ENCODE data around the gene PTPRN2. TPM values are rescaled to one million over a fixed set of nuclear protein-coding genes. Genes with fewer than 3 reads are reported as not detected.

The PTPRN2 gene
- total and polyA plus RNA-seq, 4 donors = 18.1 to 69.9 (median 50.4) TPM

DNA sequence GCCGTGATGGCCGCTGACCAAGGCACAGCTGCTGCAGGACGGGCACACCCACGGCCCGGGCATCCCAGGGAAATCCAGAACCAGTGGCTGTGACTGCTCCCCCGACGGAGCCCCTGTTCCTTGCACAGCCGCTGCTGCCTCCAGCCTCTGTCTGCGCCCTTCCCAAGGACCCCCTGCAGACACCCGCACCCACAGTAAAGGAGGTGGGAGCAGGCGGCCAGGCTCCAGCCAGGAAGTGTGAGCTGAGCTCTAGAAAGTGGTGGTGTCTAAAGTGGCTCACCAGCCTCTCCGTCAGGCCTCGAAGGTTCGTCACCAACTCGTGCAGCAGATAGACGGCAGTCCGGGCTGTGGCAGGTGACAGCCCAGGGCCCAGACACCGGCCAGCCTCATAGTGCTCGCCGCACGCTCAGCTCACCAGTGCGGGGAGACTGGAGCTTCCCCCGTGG lies 944.1 kb downstream of the PTPRN2 start:
- H3K27me3 ChIP-seq (ENCODE audit: control insufficient read depth, insufficient read depth, low read length) = no peaks in the 10 kb centered on the region
- 91% methylated on average over 23 of the region's 23 CpGs for WGBS (ENCODE audit: insufficient coverage)
- H3K4me1 ChIP-seq (ENCODE audit: control insufficient read depth, insufficient read depth, low read length) = no peaks in the 10 kb centered on the region
- H3K4me3 ChIP-seq (ENCODE audit: low read depth, low read length) = no peak overlapping the region
- H3K27ac ChIP-seq (ENCODE audit: low read depth, low read length) = no peak overlapping the region
- H3K36me3 ChIP-seq (ENCODE audit: control insufficient read depth, insufficient read depth, low read length) = peaks cover 31% of the 10 kb centered on the region
- H3K9me3 ChIP-seq (ENCODE audit: control insufficient read depth, insufficient read depth, low read length) = no peaks in the 10 kb centered on the region
- no peak for DNase-seq (ENCODE audit: low read depth in 4 of 6, low spot score in 6 of 6)

DNA sequence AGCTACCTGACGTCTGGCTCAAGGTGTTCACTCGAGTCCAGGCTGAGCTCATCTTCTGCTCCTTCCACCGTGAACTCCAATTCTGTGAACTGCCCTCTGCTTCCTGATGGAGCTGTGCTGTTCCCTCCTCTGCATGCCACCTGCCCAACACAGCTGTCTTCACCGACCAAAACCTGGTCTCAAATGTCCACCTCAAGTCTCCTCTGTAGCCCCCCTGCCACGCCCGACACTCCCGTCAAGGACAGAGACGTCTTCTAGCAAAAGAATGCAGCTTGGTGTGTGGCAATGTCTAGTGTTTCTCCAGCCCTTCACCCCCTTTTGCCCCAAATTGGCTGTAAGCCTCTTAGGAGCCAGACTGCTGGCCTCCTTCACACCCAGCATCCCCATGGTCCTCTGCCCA lies 945.8 kb downstream of the PTPRN2 start:
- 92% methylated on average over 7 of the region's 8 CpGs for WGBS (ENCODE audit: insufficient coverage)
- peaks cover 6% of the 10 kb centered on the region for H3K4me1 ChIP-seq (ENCODE audit: control insufficient read depth, insufficient read depth, low read length)

DNA sequence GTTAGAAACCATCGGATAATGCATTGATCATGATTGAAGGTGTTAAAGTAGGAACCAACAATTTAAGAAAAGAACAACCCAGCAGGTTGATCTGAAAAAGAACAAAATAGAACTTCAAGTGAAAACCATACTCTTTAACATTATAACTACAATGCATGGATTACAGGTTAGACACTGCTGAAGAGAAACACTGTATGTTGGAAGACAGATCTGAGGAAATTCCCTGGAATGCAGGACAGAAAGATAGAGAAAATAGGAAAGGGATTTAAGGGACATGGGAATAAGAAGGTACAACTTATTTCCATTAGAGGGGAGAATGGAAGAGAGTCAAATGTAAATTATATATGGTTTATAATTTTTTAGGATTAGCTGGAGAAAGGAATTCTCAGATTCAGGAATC lies 947.5 kb downstream of the PTPRN2 start:
- Histone ChIP-seq H3K4me1 (ENCODE audit: control insufficient read depth, insufficient read depth, low read length) (peaks cover 6% of the 10 kb centered on the region), H3K4me3 (ENCODE audit: low read depth, low read length) (no peak overlapping the region), H3K36me3 (ENCODE audit: control insufficient read depth, insufficient read depth, low read length) (peaks cover 19% of the 10 kb centered on the region), H3K27me3 (ENCODE audit: control insufficient read depth, insufficient read depth, low read length) (no peaks in the 10 kb centered on the region), H3K9me3 (ENCODE audit: control insufficient read depth, insufficient read depth, low read length) (no peaks in the 10 kb centered on the region), H3K27ac (ENCODE audit: low read depth, low read length) (no peak overlapping the region)
- DNase-seq (ENCODE audit: low read depth in 4 of 6, low spot score in 6 of 6) = no peak
- WGBS (ENCODE audit: insufficient coverage) = no CpG with 5 or more reads among the region's 1 CpG

More for the DNA sequence above, 945.8 kb downstream of the PTPRN2 start:
- H3K9me3 ChIP-seq (ENCODE audit: control insufficient read depth, insufficient read depth, low read length) = no peaks in the 10 kb centered on the region
- no peak overlapping the region for H3K4me3 ChIP-seq (ENCODE audit: low read depth, low read length)
- no peak overlapping the region for H3K27ac ChIP-seq (ENCODE audit: low read depth, low read length)
- H3K36me3 ChIP-seq (ENCODE audit: control insufficient read depth, insufficient read depth, low read length) = peaks cover 32% of the 10 kb centered on the region
- no peak for DNase-seq (ENCODE audit: low read depth in 4 of 6, low spot score in 6 of 6)
- no peaks in the 10 kb centered on the region for H3K27me3 ChIP-seq (ENCODE audit: control insufficient read depth, insufficient read depth, low read length)

DNA sequence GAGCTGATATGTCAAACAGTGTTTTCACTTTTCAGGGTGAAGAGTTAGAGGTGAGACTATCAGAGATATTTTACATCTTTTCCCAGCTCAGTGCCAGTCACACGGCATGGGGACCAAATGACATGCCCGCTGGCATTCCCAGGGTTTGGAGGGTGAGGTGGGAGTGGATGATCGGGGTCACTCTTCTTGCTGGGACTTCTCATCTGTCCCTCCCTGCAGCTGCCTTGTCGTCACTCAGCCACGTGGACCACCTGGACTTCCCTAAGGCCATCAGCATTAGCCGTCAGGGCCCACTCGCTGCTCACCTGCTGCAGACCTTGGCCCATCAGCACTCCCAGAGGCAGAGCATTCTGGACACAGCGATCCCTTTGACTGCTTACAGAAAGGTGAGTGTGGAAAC lies 949.1 kb downstream of the PTPRN2 start:
- DNase-seq (ENCODE audit: low read depth in 4 of 6, low spot score in 6 of 6) = no peak
- Histone ChIP-seq H3K27ac (ENCODE audit: low read depth, low read length) (no peak overlapping the region), H3K4me3 (ENCODE audit: low read depth, low read length) (no peak overlapping the region), H3K27me3 (ENCODE audit: control insufficient read depth, insufficient read depth, low read length) (no peaks in the 10 kb centered on the region), H3K36me3 (ENCODE audit: control insufficient read depth, insufficient read depth, low read length) (peaks cover 12% of the 10 kb centered on the region), H3K9me3 (ENCODE audit: control insufficient read depth, insufficient read depth, low read length) (no peaks in the 10 kb centered on the region), H3K4me1 (ENCODE audit: control insufficient read depth, insufficient read depth, low read length) (peaks cover 6% of the 10 kb centered on the region)
- 96% methylated on average over 7 of the region's 8 CpGs for WGBS (ENCODE audit: insufficient coverage)

DNA sequence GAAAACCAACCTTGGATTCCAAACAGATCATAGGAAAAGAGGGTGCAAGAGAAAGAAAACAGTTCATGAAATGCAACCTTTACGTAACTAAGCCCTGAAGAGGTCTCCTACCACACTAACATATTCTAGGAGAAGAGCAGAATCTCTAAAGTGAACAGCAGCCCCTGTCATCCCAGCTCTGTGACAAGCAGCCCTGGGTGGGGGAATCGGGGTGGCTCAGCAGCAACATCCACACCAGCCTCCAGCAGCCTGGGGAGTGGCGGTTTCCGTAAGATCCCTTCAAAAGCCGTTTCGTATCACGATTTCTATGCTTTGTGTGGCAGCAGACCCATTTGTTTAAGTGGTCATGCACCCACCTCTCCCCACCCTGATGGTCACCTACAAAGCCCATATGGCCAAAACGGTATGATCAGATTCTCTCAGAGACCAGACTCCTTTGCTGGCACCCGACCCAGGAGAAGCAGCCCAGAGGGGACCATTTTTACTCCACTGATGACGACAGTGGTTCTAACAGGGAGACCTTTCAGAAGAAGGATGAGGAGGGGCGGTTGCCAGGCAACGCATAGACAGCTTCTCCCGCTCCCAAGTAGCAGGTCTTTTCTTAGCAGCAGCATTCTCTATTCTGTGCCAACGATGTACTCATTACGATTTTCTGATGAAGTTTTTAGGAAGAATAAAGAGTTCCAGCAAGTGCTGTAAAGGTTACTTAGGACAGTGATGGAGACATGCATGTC lies 950.2 kb downstream of the PTPRN2 start:
- Histone ChIP-seq H3K4me3 (ENCODE audit: low read depth, low read length) (no peak overlapping the region), H3K4me1 (ENCODE audit: control insufficient read depth, insufficient read depth, low read length) (peaks cover 6% of the 10 kb centered on the region), H3K36me3 (ENCODE audit: control insufficient read depth, insufficient read depth, low read length) (peaks cover 10% of the 10 kb centered on the region), H3K27me3 (ENCODE audit: control insufficient read depth, insufficient read depth, low read length) (no peaks in the 10 kb centered on the region), H3K9me3 (ENCODE audit: control insufficient read depth, insufficient read depth, low read length) (no peaks in the 10 kb centered on the region), H3K27ac (ENCODE audit: low read depth, low read length) (no peak overlapping the region)
- peak; percentile 22 to 94 (median 63) for DNase-seq (ENCODE audit: low read depth in 4 of 6, low spot score in 6 of 6)
- WGBS (ENCODE audit: insufficient coverage) = 22% methylated on average over 10 of the region's 15 CpGs

DNA sequence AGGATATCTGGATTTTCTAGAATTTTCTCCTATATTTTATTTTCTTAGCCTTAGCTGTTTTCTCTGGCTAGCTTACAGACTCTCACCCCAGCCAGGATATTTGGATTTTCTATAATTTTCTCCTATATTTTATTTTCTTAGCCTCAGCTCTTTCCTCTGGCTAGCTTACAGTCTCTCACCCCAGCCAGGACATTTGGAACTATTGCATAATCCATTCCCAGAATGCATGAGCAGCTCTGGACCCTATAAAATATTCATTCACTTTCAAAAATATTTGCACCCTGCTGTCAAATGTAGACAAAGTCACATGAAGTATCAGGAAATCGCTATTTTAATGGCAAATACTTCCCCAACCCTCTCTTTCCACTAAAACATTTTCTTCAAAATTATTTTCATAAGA lies 952.0 kb downstream of the PTPRN2 start:
- no peak overlapping the region for H3K27ac ChIP-seq (ENCODE audit: low read depth, low read length)
- H3K4me3 ChIP-seq (ENCODE audit: low read depth, low read length) = no peak overlapping the region
- 100% methylated on average over 1 of the region's 1 CpG for WGBS (ENCODE audit: insufficient coverage)

DNA sequence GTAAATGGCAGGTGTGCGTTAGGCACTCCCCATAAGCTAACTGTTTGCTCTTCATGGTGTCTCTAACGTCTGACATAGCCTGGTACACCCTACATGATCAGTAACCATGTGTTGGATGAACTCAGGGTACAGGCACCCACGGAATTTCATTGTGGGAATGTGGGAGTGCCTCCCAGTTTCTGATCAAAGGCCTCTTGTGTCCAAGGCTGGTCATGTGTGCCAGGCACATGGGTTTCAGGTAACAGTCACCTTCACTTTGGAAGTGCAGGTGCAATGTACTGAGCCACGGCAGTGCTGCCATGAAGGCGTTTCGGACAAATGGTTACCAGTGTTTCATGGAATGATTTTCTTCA lies 952.5 kb downstream of the PTPRN2 start:
- H3K27me3 ChIP-seq (ENCODE audit: control insufficient read depth, insufficient read depth, low read length) = no peaks in the 10 kb centered on the region
- peaks cover 8% of the 10 kb centered on the region for H3K36me3 ChIP-seq (ENCODE audit: control insufficient read depth, insufficient read depth, low read length)
- 100% methylated on average over 1 of the region's 6 CpGs for WGBS (ENCODE audit: insufficient coverage)
- H3K4me3 ChIP-seq (ENCODE audit: low read depth, low read length) = no peak overlapping the region
- no peak overlapping the region for H3K27ac ChIP-seq (ENCODE audit: low read depth, low read length)
- H3K9me3 ChIP-seq (ENCODE audit: control insufficient read depth, insufficient read depth, low read length) = no peaks in the 10 kb centered on the region
- peaks cover 6% of the 10 kb centered on the region for H3K4me1 ChIP-seq (ENCODE audit: control insufficient read depth, insufficient read depth, low read length)
- no peak for DNase-seq (ENCODE audit: low read depth in 4 of 6, low spot score in 6 of 6)

More for the DNA sequence above, 952.0 kb downstream of the PTPRN2 start:
- no peaks in the 10 kb centered on the region for H3K9me3 ChIP-seq (ENCODE audit: control insufficient read depth, insufficient read depth, low read length)
- no peaks in the 10 kb centered on the region for H3K27me3 ChIP-seq (ENCODE audit: control insufficient read depth, insufficient read depth, low read length)
- H3K36me3 ChIP-seq (ENCODE audit: control insufficient read depth, insufficient read depth, low read length) = peaks cover 8% of the 10 kb centered on the region
- H3K4me1 ChIP-seq (ENCODE audit: control insufficient read depth, insufficient read depth, low read length) = peaks cover 6% of the 10 kb centered on the region
- no peak for DNase-seq (ENCODE audit: low read depth in 4 of 6, low spot score in 6 of 6)

DNA sequence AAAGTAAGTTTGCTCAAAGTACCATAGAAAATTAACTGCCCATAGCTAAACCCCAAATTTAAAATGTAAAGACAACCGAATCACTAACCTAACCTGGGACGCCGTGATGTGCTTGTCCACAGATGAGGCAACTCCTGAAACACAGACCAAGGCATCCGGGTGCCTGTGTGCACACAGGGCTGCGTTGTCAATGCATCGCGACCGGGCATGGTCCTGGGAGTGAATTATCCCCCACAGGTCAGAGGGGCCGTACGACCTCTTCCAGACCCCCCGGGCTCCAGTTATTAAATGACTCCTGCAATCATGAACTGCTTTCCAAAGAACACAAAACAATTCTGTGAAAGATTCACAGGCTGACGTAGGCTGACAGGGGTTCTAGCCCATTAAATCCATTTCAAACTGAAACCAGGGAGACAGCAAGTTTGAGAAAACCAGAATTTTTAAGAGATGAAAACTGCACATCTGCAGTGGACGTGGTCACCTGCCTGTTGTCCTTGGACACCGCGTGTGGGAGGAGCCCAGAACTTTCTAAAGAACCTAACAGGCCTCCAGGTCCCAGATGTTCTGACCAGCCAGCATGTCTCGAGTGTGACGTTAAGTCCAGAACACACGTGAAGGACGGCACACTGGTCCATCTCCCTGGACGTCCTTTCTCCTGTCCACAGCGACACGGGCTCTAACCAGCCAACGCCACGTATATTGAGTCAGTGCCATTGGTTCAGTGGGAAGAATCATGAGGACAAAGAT lies 953.0 kb downstream of the PTPRN2 start:
- no peak overlapping the region for H3K4me3 ChIP-seq (ENCODE audit: low read depth, low read length)
- no peaks in the 10 kb centered on the region for H3K9me3 ChIP-seq (ENCODE audit: control insufficient read depth, insufficient read depth, low read length)
- 86% methylated on average over 21 of the region's 24 CpGs for WGBS (ENCODE audit: insufficient coverage)
- DNase-seq (ENCODE audit: low read depth in 4 of 6, low spot score in 6 of 6) = no peak
- no peak overlapping the region for H3K27ac ChIP-seq (ENCODE audit: low read depth, low read length)
- H3K36me3 ChIP-seq (ENCODE audit: control insufficient read depth, insufficient read depth, low read length) = peaks cover 8% of the 10 kb centered on the region
- peaks cover 6% of the 10 kb centered on the region for H3K4me1 ChIP-seq (ENCODE audit: control insufficient read depth, insufficient read depth, low read length)
- no peaks in the 10 kb centered on the region for H3K27me3 ChIP-seq (ENCODE audit: control insufficient read depth, insufficient read depth, low read length)

DNA sequence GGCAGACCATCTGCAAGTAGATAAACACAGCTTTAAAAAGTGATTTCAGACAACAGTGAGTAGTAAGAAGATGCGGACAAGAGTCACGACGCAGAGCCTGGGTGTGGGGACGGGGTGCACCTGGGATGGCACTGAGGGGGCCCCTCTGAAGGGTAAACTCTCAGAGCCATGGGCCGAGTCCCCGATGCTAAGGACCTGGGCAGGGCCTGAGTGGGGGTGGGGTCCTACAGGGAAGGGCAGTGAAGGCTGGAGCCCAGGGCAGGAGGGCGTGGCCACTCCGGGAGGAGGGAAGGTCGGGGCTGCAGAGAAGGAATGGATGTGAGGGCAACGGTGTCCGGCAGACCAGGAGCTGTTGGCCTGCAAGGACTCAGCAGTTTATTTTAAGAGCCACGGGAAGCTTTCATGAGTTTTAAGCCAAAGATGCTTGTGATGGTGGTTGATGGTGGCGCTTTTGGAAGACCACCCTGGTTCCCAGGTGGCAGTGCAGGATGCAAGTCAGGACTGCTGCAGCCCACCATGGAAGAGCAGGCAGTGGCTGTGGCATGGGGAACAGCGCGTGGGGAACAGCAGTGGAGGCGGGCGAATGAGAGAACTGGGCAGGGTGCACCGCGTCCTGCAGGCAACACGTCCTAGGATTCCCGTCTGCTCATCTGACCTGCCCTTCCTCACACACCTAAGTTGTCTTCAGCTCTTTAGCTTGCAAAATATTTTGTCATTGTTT lies 954.0 kb downstream of the PTPRN2 start:
- Histone ChIP-seq H3K27me3 (ENCODE audit: control insufficient read depth, insufficient read depth, low read length) (no peaks in the 10 kb centered on the region), H3K36me3 (ENCODE audit: control insufficient read depth, insufficient read depth, low read length) (peaks cover 6% of the 10 kb centered on the region), H3K27ac (ENCODE audit: low read depth, low read length) (no peak overlapping the region), H3K9me3 (ENCODE audit: control insufficient read depth, insufficient read depth, low read length) (no peaks in the 10 kb centered on the region), H3K4me3 (ENCODE audit: low read depth, low read length) (no peak overlapping the region), H3K4me1 (ENCODE audit: control insufficient read depth, insufficient read depth, low read length) (peaks cover 6% of the 10 kb centered on the region)
- WGBS (ENCODE audit: insufficient coverage) = 84% methylated on average over 20 of the region's 21 CpGs
- no peak for DNase-seq (ENCODE audit: low read depth in 4 of 6, low spot score in 6 of 6)
